Fibroblast of pulmonary artery (primary cell): ENCODE data around the gene IDUA.

Experiments used
- DNase-seq: peaks from one replicate; pipeline ENCODE4 v3.0.0-alpha.2; 2010; ENCODE audit warnings: low read depth
- H3K4me3 ChIP-seq: replicated peaks from 2 replicates; pipeline ENCODE4 v1.5.1; 2011; ENCODE audit warnings: low read depth, mild to moderate bottlenecking, control low read depth, low read length, moderate library complexity
- TF ChIP-seq, protein P1 (sequence below): IDR thresholded peaks from 2 replicates; pipeline ENCODE4 v1.5.1; 2011; ENCODE audit warnings: mild to moderate bottlenecking, control low read depth, low read length, inconsistent platforms; ENCODE audit errors: missing control alignments

IDUA gene

DNA sequence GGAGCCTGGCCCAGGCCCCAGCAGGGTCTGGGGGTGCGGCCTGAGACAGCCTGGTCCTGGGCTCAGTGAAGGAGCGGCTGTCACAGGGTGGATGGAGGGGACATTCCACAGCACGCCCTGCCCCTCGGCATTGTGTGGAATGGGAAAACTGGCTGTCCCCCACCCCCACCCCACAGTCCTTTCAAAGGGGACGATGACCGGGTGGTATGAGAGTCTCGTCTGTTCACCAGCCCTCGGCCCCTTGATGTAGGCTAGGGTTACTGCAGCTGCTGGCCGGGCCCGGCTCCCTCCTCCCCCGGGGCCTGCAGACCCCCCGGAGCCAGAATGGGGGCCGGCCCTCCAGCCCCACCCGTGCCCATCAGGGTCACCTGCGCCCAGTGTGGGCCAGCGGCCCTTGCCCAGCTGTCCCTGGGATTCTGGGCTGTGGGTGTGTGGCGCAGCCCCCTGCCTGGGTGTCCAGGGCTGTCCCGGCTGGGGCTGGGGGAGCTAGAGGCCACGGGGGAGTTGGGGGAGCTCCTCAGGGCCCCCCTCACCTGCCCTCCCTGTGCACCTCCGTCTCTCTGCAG is 36.3 kb downstream of the IDUA start:
- no peak overlapping the region for H3K4me3 ChIP-seq
- TF ChIP-seq, protein P1, sequence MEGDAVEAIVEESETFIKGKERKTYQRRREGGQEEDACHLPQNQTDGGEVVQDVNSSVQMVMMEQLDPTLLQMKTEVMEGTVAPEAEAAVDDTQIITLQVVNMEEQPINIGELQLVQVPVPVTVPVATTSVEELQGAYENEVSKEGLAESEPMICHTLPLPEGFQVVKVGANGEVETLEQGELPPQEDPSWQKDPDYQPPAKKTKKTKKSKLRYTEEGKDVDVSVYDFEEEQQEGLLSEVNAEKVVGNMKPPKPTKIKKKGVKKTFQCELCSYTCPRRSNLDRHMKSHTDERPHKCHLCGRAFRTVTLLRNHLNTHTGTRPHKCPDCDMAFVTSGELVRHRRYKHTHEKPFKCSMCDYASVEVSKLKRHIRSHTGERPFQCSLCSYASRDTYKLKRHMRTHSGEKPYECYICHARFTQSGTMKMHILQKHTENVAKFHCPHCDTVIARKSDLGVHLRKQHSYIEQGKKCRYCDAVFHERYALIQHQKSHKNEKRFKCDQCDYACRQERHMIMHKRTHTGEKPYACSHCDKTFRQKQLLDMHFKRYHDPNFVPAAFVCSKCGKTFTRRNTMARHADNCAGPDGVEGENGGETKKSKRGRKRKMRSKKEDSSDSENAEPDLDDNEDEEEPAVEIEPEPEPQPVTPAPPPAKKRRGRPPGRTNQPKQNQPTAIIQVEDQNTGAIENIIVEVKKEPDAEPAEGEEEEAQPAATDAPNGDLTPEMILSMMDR = no peak
- DNase-seq = no peak

GRCh38 chr4:1023895-1024740 is 37.3 kb downstream of the IDUA start:
- H3K4me3 ChIP-seq = no peak overlapping the region
- DNase-seq = no peak
- TF ChIP-seq, protein P1 = no peak

DNA sequence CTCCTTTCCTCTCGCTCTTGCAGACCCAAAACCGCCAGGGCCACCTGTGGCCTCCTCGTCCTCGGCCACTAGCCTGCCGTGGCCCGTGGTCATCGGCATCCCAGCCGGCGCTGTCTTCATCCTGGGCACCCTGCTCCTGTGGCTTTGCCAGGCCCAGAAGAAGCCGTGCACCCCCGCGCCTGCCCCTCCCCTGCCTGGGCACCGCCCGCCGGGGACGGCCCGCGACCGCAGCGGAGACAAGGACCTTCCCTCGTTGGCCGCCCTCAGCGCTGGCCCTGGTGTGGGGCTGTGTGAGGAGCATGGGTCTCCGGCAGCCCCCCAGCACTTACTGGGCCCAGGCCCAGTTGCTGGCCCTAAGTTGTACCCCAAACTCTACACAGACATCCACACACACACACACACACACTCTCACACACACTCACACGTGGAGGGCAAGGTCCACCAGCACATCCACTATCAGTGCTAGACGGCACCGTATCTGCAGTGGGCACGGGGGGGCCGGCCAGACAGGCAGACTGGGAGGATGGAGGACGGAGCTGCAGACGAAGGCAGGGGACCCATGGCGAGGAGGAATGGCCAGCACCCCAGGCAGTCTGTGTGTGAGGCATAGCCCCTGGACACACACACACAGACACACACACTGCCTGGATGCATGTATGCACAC is 38.2 kb downstream of the IDUA start:
- no peak for DNase-seq
- TF ChIP-seq, protein P1 = no peak
- H3K4me3 ChIP-seq = no peak overlapping the region

DNA sequence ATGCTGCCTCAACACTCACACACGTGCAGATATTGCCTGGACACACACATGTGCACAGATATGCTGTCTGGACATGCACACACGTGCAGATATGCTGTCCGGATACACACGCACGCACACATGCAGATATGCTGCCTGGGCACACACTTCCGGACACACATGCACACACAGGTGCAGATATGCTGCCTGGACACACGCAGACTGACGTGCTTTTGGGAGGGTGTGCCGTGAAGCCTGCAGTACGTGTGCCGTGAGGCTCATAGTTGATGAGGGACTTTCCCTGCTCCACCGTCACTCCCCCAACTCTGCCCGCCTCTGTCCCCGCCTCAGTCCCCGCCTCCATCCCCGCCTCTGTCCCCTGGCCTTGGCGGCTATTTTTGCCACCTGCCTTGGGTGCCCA is 39.3 kb downstream of the IDUA start:
- TF ChIP-seq, protein P1 = no peak
- H3K4me3 ChIP-seq = no peak overlapping the region
- DNase-seq = peak; percentile 20

GRCh38 chr4:1027219-1027914 is 40.5 kb downstream of the IDUA start:
- no peak overlapping the region for H3K4me3 ChIP-seq
- DNase-seq = no peak
- TF ChIP-seq, protein P1 = no peak

DNA sequence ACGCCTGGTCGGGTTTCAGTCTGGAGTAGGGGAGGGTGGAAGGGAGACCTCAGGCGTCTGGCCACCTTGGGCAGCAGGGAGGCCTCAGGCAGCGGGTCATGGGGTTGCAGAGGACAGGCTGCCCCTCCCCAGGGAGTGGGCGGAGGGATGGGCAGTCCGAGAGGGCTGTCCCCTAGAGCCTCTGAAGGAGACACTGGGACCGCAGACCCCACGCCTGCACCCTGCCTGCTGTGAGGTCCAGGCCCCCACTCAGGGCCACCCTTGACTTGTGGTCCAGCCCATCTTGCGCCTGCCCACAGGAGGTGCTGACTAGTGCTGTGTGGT is 41.0 kb downstream of the IDUA start:
- no peak overlapping the region for H3K4me3 ChIP-seq
- TF ChIP-seq, protein P1 = no peak
- no peak for DNase-seq
